ENCODE measurements around the gene KLK3. TPM values are rescaled to one million over a fixed set of nuclear protein-coding genes. Genes with fewer than 3 reads are reported as not detected.

The KLK3 gene
- total RNA-seq, 2 experiments from 2014 or later = not detected

DNA sequence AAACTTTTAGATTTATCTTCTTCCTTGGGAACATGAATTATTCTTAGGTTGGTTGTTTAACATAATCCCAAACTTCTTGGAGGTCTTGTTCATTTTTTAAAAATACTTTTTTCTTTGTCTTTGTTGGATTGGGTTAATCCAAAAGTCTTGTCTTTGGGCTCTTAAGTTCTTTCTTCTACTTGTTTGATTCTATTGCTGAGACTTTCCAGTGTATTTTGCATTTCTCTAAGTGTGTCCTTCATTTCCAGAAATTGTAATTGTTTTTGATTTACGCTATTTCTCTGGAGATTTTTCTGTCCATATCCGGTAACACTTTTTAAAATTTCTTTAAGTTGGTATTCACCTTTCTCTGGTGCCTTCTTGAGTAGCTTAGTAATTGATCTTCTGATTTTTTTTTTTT is 11.5 kb upstream of the KLK3 start:
- TF ChIP-seq, protein P1, sequence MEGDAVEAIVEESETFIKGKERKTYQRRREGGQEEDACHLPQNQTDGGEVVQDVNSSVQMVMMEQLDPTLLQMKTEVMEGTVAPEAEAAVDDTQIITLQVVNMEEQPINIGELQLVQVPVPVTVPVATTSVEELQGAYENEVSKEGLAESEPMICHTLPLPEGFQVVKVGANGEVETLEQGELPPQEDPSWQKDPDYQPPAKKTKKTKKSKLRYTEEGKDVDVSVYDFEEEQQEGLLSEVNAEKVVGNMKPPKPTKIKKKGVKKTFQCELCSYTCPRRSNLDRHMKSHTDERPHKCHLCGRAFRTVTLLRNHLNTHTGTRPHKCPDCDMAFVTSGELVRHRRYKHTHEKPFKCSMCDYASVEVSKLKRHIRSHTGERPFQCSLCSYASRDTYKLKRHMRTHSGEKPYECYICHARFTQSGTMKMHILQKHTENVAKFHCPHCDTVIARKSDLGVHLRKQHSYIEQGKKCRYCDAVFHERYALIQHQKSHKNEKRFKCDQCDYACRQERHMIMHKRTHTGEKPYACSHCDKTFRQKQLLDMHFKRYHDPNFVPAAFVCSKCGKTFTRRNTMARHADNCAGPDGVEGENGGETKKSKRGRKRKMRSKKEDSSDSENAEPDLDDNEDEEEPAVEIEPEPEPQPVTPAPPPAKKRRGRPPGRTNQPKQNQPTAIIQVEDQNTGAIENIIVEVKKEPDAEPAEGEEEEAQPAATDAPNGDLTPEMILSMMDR (IDR thresholded peaks at IDR 0.05) = no peak
- H3K36me3 ChIP-seq (ENCODE audit: insufficient read depth, low read length) = no peaks in the 10 kb centered on the region
- ATAC-seq (ENCODE audit: poor library complexity) = no peak
- intact Hi-C loops (cut with DNase I, micrococcal nuclease) = no loop called here
- Mint-ChIP-seq H3K4me1 (ENCODE audit: low read depth) (no peaks in the 10 kb centered on the region), H3K4me3 (no peak overlapping the region), H3K9me3 (peaks cover 2% of the 10 kb centered on the region), H3K27me3 (peaks cover 40% of the 10 kb centered on the region), H3K36me3 (ENCODE audit: low read depth) (no peaks in the 10 kb centered on the region), H3K27ac (no peak overlapping the region)
- H3K27me3 ChIP-seq (ENCODE audit: control insufficient read depth in 1 of 2, insufficient read depth in 2 of 2, low read length in 2 of 2) = peaks cover 0 to 6% of the 10 kb centered on the region in 2 experiments
- H3K4me3 ChIP-seq (ENCODE audit: low read length) = no peak overlapping the region
- POLR2A ChIA-PET = no interaction called here
- DNase-seq = no peak
- H3K4me1 ChIP-seq (ENCODE audit: insufficient read depth, low read length) = no peaks in the 10 kb centered on the region
- CTCF ChIA-PET = no interaction called here
- no peak overlapping the region for H3K27ac ChIP-seq (ENCODE audit: low read depth in 1 of 2, low read length in 2 of 2)
- H3K9me3 ChIP-seq (ENCODE audit: control insufficient read depth in 1 of 2, insufficient read depth in 1 of 2, low read length in 2 of 2) = peaks cover 15 to 23% of the 10 kb centered on the region in 2 experiments

DNA sequence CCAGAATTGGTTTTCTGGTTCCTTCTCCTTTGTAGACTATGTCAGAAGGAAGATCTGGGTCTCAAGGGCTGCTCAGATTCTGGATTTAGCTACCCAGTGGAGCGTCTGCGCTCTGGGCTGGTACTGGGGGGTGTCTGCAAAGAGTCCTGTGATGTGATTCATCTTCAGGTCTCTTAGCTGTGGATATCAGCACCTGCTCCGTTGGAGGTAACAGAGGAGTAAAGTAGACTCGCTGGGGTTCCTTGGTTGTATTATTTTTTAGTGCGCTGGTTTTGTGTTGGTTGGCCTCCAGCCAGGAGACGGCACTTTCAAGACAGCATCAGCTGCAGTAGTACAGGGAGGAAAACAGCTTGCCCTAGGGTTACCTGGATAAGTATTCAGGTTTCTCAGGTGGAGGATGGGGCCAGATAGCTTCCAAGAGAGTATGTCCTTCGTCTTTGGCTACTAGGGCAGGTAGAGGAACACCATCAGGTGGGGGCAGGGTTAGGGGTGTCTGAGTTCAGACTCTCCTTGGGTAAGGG is 11.0 kb upstream of the KLK3 start:
- ChIA-PET POLR2A (no interaction called here), CTCF (no interaction called here)
- peaks cover 0 to 8% of the 10 kb centered on the region in 2 experiments for H3K27me3 ChIP-seq (ENCODE audit: control insufficient read depth in 1 of 2, insufficient read depth in 2 of 2, low read length in 2 of 2)
- H3K4me1 ChIP-seq (ENCODE audit: insufficient read depth, low read length) = no peaks in the 10 kb centered on the region
- H3K36me3 ChIP-seq (ENCODE audit: insufficient read depth, low read length) = no peaks in the 10 kb centered on the region
- TF ChIP-seq, protein P1 (IDR thresholded peaks at IDR 0.05) = no peak
- DNase-seq (no peak), ATAC-seq (ENCODE audit: poor library complexity) (no peak)
- no peaks in the 10 kb centered on the region for H3K36me3 Mint-ChIP-seq (ENCODE audit: low read depth)
- no peaks in the 10 kb centered on the region for H3K4me1 Mint-ChIP-seq (ENCODE audit: low read depth)
- peaks cover 15 to 23% of the 10 kb centered on the region in 2 experiments for H3K9me3 ChIP-seq (ENCODE audit: control insufficient read depth in 1 of 2, insufficient read depth in 1 of 2, low read length in 2 of 2)
- H3K27ac ChIP-seq (ENCODE audit: low read depth in 1 of 2, low read length in 2 of 2) = no peak overlapping the region
- no peak overlapping the region for H3K4me3 ChIP-seq (ENCODE audit: low read length)
- intact Hi-C loops (cut with DNase I, micrococcal nuclease) = no loop called here
- H3K27me3 Mint-ChIP-seq = peaks cover 43% of the 10 kb centered on the region
- H3K4me3 Mint-ChIP-seq = no peak overlapping the region
- H3K9me3 Mint-ChIP-seq = peaks cover 2% of the 10 kb centered on the region
- H3K27ac Mint-ChIP-seq = no peak overlapping the region

DNA sequence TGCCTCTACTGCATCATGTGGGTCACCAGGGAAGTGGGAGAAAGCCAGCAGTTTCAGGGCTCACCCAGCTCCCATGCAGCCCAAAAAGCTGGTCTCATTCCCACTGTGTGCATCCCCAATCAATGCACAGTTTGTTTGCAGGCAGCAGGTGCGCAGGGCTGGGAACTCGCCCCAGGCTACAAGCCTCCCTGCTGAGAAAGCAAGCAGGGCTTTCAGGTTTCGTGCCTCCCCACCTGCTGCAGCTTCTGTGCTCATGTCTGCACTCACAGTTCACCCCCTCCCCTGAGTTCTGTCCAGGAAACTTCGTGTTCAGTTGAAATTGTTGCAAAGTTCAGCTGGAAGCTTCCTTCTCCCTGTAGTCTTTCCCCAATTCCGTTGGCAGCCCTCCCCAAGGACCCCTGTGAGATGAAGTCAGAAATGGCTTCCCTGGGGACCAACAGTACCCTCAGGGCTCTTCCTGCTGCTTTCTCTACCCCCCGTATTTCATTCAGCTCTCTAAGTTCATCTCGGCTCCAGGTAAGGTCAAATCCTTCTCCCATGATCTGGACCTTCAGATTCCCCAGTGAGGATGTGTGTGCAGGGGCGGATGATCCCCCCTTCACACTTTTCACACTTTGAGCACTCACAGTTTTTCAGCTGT is 10.3 kb upstream of the KLK3 start:
- POLR2A ChIA-PET = no interaction called here
- Mint-ChIP-seq H3K27me3 (peaks cover 46% of the 10 kb centered on the region), H3K4me3 (no peak overlapping the region), H3K36me3 (ENCODE audit: low read depth) (no peaks in the 10 kb centered on the region), H3K4me1 (ENCODE audit: low read depth) (no peaks in the 10 kb centered on the region), H3K27ac (no peak overlapping the region), H3K9me3 (peaks cover 2% of the 10 kb centered on the region)
- Histone ChIP-seq H3K36me3 (ENCODE audit: insufficient read depth, low read length) (no peaks in the 10 kb centered on the region), H3K27me3 (ENCODE audit: control insufficient read depth in 1 of 2, insufficient read depth in 2 of 2, low read length in 2 of 2) (peaks cover 0 to 8% of the 10 kb centered on the region in 2 experiments), H3K4me1 (ENCODE audit: insufficient read depth, low read length) (no peaks in the 10 kb centered on the region), H3K27ac (ENCODE audit: low read depth in 1 of 2, low read length in 2 of 2) (no peak overlapping the region), H3K4me3 (ENCODE audit: low read length) (no peak overlapping the region), H3K9me3 (ENCODE audit: control insufficient read depth in 1 of 2, insufficient read depth in 1 of 2, low read length in 2 of 2) (peaks cover 15 to 20% of the 10 kb centered on the region in 2 experiments)
- ATAC-seq (ENCODE audit: poor library complexity) = no peak
- no peak for DNase-seq
- TF ChIP-seq, protein P1 (IDR thresholded peaks at IDR 0.05) = no peak
- intact Hi-C loops (cut with DNase I, micrococcal nuclease) = no loop called here
- CTCF ChIA-PET = no interaction called here

Data from CD4-positive, alpha-beta T cell (primary cell).